Stimulated activated memory B cell treated with anti-CD40 and anti-IgM and Interleukin-4, amounts not matched to agents 10 μg/mL and 1 μg/mL and 100 μg/mL, for 72 hours (primary cell): ENCODE results near the gene MNAT1.

Source experiments
- ATAC-seq: fragments of 150-1000 bp; cut with Tn5 transposase; 2 replicates; pipeline ENCODE4 v1.10.0; 2021
- H3K27ac Mint-ChIP-seq: one replicate; pipeline ENCODE4 v1.8.0; 2022; ENCODE audit warnings: mild to moderate bottlenecking, mixed read lengths
- H3K27me3 Mint-ChIP-seq: one replicate; pipeline ENCODE4 v1.8.0; 2022; ENCODE audit warnings: mixed read lengths
- H3K36me3 Mint-ChIP-seq: one replicate; pipeline ENCODE4 v1.8.0; 2022; ENCODE audit warnings: mixed read lengths
- H3K4me1 Mint-ChIP-seq: one replicate; pipeline ENCODE4 v1.8.0; 2022; ENCODE audit warnings: mixed read lengths
- H3K4me3 Mint-ChIP-seq: one replicate; pipeline ENCODE4 v1.8.0; 2022; ENCODE audit warnings: mild to moderate bottlenecking, moderate library complexity, mixed read lengths
- H3K9me3 Mint-ChIP-seq: one replicate; pipeline ENCODE4 v1.8.0; 2022; ENCODE audit warnings: mixed read lengths

MNAT1 gene

DNA sequence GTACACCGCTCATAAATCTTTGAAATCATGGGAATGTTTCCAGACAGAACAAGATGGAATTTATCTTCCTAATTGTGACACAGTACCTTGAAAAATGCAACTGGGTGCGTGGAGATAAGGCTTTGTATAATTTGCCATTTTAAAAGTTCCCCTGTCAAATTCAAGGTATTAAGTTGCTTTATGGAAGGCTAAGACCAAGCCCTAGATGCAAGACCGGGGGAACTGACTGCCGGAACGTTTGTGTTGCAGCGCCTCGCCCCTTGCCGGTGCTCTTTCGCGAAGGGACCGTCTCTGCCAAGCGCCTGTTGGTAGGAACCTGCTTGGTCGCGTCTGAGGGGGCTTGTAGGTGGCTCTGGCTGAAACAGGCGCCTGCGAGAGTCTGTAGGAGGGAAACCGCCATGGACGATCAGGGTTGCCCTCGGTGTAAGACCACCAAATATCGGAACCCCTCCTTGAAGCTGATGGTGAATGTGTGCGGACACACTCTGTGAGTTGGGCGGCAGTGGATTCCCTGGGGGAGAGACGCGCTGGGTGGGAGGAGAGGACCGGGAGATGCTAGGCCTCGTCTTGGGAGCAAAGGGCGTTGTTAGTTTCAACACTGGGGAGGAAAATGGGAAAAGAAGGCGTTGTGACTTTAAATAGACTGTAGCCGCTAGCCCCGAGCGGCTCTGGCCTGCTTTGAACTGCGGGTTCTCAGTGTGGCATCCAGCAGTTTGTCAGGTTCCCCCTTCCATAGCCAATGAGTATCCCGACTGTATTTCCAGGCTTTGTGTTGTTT is at the start of gene MNAT1:
TSS of gene MNAT1 (plus strand) at position 297 of the 778 bp plus-strand sequence. CDS start at position 399, 102 bp downstream.
- Mint-ChIP-seq H3K27ac (peak within 1 kb of the TSS; percentile 96), H3K4me1 (peaks cover 30% of the 10 kb centered on the region), H3K9me3 (peaks cover 3% of the 10 kb centered on the region), H3K27me3 (no peaks in the 10 kb centered on the region), H3K36me3 (no peaks in the 10 kb centered on the region), H3K4me3 (peak within 1 kb of the TSS; percentile 94)
- ATAC-seq, result peak; percentile 92

DNA sequence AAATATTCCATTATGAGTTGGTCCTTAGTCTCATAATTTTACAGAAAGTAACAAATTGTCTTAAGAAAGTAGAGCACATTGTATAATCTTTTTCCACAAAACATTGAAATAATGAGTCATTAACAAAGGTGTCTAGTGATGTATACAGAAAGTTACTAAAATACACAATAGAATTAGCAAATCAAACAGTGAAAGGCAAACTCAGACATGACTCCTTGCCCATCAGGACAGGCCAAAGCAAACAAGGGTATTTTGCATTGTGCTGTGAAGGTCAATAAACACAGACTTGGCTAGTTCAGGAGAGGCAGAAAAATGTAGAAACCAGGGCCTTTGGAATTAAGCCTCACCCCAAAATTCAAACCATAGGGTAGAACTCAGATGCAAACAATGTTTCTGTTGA is 47.7 kb upstream of the MNAT1 start:
- no peaks in the 10 kb centered on the region for H3K36me3 Mint-ChIP-seq
- no peak overlapping the region for H3K4me3 Mint-ChIP-seq

DNA sequence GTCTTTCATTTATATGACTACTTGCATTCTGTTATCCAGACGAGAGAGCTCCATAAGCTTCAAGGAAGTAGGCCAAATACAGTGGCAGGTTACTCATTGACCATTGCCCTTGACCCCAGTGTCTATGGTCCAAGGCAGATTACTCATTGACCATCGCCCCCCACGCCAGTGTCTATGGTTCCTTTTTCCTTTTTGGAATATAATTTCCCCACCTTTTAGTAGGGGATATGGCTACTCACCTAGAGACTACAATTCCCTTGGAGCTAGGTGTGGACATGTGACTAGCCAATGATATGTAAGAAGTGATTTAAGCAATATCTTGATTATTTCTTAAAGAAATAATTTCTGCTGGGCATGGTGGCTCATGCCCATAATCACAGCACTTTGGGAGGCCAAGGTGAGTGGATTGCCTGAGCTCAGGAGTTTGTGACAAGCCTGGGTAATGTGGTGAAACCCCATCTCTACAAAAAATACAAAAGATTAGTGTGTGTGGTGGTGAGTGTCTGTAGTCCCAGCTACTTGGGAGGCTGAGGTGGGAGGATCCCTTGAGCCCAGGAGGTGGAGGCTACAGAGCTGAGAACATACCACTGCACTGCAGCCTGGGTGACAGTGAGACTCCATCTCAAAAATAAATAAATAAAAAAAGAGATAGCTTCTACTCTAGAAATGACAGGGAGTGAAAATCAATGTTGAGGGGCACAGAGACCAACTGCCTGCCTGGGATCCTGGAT is 43.0 kb upstream of the MNAT1 start:
- Mint-ChIP-seq H3K27ac (no peak overlapping the region), H3K36me3 (no peaks in the 10 kb centered on the region), H3K9me3 (peaks cover 3% of the 10 kb centered on the region), H3K27me3 (peaks cover 31% of the 10 kb centered on the region), H3K4me3 (no peak overlapping the region), H3K4me1 (no peaks in the 10 kb centered on the region)
- ATAC-seq, result no peak

More for the DNA sequence above, 47.7 kb upstream of the MNAT1 start:
- H3K27ac Mint-ChIP-seq, result no peak overlapping the region
- H3K27me3 Mint-ChIP-seq, result peaks cover 7% of the 10 kb centered on the region
- H3K9me3 Mint-ChIP-seq, result no peaks in the 10 kb centered on the region
- H3K4me1 Mint-ChIP-seq, result no peaks in the 10 kb centered on the region
- no peak for ATAC-seq

DNA sequence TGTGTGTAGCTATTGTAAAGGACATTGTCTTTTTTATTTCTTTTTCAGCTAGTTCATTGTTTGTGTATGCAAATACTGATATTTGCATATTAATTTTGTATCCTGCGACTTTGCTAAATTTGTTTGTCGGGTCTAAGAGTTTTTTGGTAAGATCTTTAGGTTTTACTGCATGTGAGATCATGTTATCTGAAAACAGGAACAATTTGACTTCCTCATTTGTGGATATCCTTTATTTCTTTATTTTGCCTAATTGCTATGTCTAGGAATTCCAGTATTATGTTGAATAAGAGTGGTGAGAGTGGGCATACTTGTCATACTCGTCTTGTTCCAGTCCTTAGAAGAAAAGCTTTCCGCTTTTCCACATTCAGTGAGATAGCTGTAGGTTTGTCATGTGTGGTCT is 39.2 kb upstream of the MNAT1 start:
- ATAC-seq, result no peak
- H3K4me3 Mint-ChIP-seq, result no peak overlapping the region
- H3K4me1 Mint-ChIP-seq, result no peaks in the 10 kb centered on the region
- H3K36me3 Mint-ChIP-seq, result no peaks in the 10 kb centered on the region
- H3K9me3 Mint-ChIP-seq, result peaks cover 9% of the 10 kb centered on the region
- no peak overlapping the region for H3K27ac Mint-ChIP-seq
- H3K27me3 Mint-ChIP-seq, result peaks cover 36% of the 10 kb centered on the region

DNA sequence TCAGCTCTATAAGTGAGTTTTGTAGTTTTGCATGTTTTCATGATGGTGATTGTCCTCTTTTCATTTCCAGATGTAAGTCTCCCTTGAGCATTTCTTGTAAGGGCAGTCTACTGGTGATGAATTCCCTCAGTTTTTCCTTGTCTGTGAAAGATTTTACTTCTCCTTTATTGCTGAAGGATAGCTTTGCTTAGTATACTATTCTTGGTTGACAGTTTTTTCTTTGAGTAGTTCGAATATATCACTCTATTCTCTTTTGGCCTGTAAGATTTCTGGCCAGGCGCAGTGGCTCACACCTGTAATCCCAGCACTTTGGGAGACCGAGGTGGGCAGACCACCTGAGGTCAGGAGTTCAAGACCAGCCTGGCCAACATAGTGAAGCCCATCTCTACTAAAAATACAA is 34.0 kb upstream of the MNAT1 start:
- no peaks in the 10 kb centered on the region for H3K4me1 Mint-ChIP-seq
- no peak overlapping the region for H3K27ac Mint-ChIP-seq
- H3K27me3 Mint-ChIP-seq, result peaks cover 18% of the 10 kb centered on the region
- peaks cover 17% of the 10 kb centered on the region for H3K9me3 Mint-ChIP-seq
- ATAC-seq, result no peak
- H3K4me3 Mint-ChIP-seq, result no peak overlapping the region
- peaks cover 8% of the 10 kb centered on the region for H3K36me3 Mint-ChIP-seq

DNA sequence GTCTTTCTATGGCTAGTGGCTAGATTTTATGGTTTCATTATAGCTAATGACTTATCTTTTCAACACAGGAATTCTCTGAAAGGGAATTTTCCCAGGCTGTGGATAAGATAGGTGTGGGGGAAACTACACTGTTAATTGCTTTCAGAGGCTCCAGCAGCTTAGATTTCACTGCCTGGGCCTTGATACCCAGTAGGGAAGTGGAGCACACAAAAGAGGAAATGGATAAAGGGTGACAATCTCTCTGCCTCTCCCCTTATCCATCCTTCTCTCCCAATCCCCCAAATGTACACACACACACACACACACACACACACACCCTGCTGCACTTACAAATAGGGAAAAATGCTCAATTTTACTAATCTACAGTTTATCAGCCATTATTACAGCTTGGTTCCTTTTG is 29.5 kb upstream of the MNAT1 start:
- H3K9me3 Mint-ChIP-seq, result peaks cover 12% of the 10 kb centered on the region
- H3K27ac Mint-ChIP-seq, result no peak overlapping the region
- H3K27me3 Mint-ChIP-seq, result no peaks in the 10 kb centered on the region
- no peak for ATAC-seq
- H3K4me3 Mint-ChIP-seq, result no peak overlapping the region
- H3K4me1 Mint-ChIP-seq, result no peaks in the 10 kb centered on the region
- peaks cover 8% of the 10 kb centered on the region for H3K36me3 Mint-ChIP-seq

DNA sequence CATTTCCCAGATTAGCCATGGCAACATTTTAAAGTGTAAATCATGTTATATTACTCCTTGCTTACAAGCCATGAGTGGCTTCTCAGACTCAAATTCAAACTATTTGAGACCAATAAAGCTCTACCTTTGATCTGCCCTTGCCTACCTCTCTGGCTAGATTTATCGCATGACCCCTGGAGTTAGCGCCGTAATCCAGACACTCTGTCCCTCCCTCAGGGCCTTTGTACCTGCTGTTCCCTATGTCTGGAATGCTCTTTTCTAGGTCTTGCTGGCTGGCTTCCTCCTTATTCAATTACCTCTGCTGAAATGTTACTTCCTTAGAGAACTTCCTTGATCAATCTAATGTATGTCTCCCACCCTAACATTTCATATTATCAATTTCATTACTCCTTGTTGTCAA is 26.7 kb upstream of the MNAT1 start:
- Mint-ChIP-seq H3K27me3 (no peaks in the 10 kb centered on the region), H3K4me3 (no peak overlapping the region), H3K27ac (no peak overlapping the region), H3K9me3 (no peaks in the 10 kb centered on the region), H3K36me3 (no peaks in the 10 kb centered on the region), H3K4me1 (no peaks in the 10 kb centered on the region)
- no peak for ATAC-seq

DNA sequence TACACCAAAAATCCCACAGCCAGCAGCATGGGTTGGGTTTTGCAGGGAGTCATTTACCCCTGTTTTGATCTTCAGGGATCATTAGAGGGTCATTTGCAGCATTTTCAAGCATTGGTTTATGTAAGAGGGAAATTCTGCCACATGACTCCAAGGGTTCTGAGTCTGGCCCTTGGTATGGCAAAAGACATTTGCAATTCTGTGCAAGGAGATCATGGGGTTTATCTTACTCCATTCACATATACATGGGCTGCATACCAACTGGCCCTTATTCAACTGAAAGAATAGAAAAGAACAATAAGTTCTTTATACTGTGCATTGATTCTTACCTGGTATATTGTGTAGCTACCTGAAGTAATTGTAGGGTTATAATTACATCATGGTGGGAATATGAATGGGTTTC is 24.1 kb upstream of the MNAT1 start:
- no peak overlapping the region for H3K4me3 Mint-ChIP-seq
- H3K4me1 Mint-ChIP-seq, result no peaks in the 10 kb centered on the region
- no peak for ATAC-seq
- no peaks in the 10 kb centered on the region for H3K9me3 Mint-ChIP-seq
- no peaks in the 10 kb centered on the region for H3K36me3 Mint-ChIP-seq
- H3K27ac Mint-ChIP-seq, result no peak overlapping the region
- no peaks in the 10 kb centered on the region for H3K27me3 Mint-ChIP-seq

DNA sequence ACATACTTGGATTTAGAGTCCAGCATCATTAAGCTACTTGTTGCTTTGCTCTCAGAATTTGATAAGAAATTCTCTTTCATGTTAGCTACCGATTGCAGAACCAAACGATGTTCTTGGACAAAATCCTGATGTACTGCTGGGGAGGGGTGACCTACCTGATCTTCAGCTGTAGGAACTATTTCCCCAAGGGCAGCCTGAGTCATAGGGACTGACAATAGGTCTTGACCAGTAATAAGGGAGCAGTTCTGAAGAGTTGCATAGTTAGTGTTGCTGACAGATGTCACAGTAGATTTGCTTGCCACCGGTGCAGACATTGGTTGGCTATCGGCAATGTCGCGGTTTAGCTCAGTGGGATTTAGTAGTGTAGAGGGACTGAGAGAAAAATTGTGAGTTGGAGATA is 21.0 kb upstream of the MNAT1 start:
- no peaks in the 10 kb centered on the region for H3K9me3 Mint-ChIP-seq
- H3K27ac Mint-ChIP-seq, result no peak overlapping the region
- H3K27me3 Mint-ChIP-seq, result peaks cover 5% of the 10 kb centered on the region
- H3K4me1 Mint-ChIP-seq, result no peaks in the 10 kb centered on the region
- H3K4me3 Mint-ChIP-seq, result no peak overlapping the region
- ATAC-seq, result no peak
- H3K36me3 Mint-ChIP-seq, result no peaks in the 10 kb centered on the region

DNA sequence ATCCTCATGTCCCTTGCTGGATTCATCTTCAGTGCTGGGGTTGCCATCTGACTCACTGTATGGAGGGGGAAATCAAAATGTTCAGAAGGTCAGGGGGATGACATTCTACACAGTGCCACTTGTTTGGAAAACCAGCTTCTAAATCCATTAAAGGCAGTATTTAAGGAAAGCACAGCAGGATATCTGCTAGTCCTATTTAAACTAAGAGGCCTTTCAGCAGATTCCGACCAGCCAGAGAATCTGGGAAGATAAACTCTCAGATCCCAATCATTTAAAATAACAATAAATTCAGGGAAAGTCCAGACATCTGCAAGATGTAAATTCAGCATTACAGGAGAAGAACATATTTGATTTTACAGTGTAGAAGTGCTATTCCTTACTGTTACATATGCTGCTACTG is 14.2 kb upstream of the MNAT1 start:
- peaks cover 59% of the 10 kb centered on the region for H3K27me3 Mint-ChIP-seq
- no peak overlapping the region for H3K27ac Mint-ChIP-seq
- peaks cover 15% of the 10 kb centered on the region for H3K4me1 Mint-ChIP-seq
- no peaks in the 10 kb centered on the region for H3K36me3 Mint-ChIP-seq
- no peak for ATAC-seq
- H3K4me3 Mint-ChIP-seq, result no peak overlapping the region
- H3K9me3 Mint-ChIP-seq, result no peaks in the 10 kb centered on the region

DNA sequence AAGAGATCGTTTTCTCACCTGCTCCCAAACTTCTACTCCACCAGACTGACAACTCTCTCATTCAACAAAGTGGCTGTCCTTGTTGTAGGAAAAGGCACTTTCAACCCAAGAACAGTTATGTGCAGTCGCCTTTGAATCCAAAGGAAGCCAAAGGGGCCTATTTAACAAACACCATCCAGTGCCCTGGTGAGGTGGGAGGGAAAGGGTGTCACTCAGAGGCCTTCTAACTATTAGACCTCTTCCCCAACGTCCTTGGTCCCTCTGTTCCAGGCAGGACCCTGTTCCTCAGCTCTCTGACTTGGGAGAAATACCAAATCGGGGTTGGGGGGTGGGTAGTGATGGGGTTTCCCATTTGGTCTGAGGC is 13.6 kb upstream of the MNAT1 start:
- Mint-ChIP-seq H3K4me3 (peak overlapping the region; percentile 68), H3K27me3 (peaks cover 62% of the 10 kb centered on the region), H3K27ac (no peak overlapping the region), H3K36me3 (no peaks in the 10 kb centered on the region), H3K4me1 (peaks cover 15% of the 10 kb centered on the region), H3K9me3 (no peaks in the 10 kb centered on the region)
- ATAC-seq, result no peak

DNA sequence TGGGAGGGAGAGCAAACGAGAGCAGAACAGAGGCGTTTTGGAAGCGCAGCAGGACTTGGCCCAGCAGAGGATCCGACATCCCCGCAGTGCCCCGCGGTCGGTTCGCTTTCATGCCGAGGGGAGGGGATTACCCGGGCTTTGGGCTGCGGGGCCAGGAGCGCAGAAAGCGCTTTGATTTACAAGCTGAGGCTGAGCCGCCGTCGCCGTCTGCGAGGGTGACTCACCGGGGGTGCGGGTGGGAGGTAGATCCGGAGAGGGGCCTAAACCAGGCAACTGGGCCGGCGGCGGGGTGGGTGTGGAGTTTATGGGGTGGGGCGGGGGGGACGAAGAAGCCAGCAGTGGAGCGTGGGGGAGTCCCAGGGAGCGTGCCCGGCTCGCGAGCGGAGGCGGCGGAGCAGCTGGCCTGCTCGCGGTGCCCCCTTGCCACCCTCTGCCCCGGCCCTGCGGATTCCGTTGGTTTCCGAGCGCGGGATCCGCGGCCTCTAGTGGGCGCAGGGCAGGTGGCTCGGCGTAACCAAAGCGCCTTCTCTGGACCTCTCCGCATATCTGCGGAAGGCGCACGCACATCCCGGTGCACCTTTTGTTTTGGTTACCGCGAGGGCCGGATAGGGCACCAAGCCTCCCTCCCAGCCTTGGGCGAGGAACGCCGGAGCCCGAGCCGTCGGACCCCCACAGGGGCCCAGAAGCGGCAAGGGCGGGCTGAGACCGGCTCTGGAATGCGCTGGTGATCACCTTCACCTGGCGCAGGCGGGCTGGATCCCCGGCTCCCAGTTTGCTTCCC is 13.0 kb upstream of the MNAT1 start:
- Mint-ChIP-seq H3K27ac (no peak overlapping the region), H3K9me3 (no peaks in the 10 kb centered on the region), H3K4me3 (peak overlapping the region; percentile 83), H3K36me3 (no peaks in the 10 kb centered on the region), H3K27me3 (peaks cover 62% of the 10 kb centered on the region), H3K4me1 (peaks cover 15% of the 10 kb centered on the region)
- ATAC-seq, result peak; percentile 63

DNA sequence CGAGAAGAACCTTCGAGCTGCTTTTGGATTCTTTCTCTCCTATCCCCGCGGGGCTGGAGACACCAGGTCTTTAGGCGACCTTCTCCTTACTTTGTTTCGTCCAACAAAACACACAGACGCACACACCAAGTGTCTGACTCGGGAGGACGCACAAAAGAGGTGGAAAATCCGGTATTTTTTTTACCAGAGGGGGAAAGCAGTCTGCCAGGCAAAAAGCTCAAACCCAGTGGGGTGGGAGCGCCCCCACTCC is 12.5 kb upstream of the MNAT1 start:
- ATAC-seq, result no peak
- H3K36me3 Mint-ChIP-seq, result no peaks in the 10 kb centered on the region
- peaks cover 15% of the 10 kb centered on the region for H3K4me1 Mint-ChIP-seq
- H3K27ac Mint-ChIP-seq, result no peak overlapping the region
- H3K27me3 Mint-ChIP-seq, result peaks cover 68% of the 10 kb centered on the region
- H3K9me3 Mint-ChIP-seq, result no peaks in the 10 kb centered on the region
- peak overlapping the region; percentile 83 for H3K4me3 Mint-ChIP-seq

DNA sequence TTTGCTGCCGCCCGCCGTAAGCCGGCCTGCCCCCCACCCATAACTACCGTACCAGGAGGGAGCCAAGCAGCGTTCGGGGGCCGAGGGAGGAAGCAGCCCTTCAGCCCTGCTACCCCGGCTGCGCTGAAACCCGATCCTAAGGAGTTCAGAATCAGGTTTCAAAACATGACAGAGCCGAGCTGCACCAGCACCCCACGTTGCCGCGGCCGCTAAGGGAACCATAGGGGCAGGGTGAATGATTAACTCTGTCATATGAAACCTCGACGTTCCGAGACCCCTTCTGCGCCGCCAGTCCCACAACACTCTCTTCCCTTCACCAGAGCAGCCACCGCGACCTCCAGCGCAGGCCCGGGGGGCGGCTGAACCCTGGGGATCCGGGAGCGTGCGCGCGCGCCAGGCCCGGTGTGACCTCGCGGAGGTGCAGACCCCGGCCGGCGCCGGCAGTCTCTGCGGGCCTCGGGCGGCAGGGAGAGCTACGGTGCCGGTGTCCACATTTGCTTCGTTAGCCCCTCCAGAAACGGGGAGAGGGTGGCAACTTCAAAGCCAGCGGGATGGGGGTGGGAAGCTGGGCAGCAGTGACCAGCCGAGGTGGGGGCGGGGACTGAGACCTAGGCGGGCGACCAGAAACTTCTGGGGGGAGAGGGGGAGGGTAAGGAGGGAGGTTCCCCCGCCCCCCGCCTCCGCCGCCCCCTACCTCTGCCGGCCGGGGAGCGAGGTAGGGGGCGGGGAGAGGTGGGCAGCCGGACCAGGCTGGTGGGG is 12.0 kb upstream of the MNAT1 start:
- Mint-ChIP-seq H3K36me3 (no peaks in the 10 kb centered on the region), H3K4me1 (peaks cover 15% of the 10 kb centered on the region), H3K27me3 (peaks cover 73% of the 10 kb centered on the region), H3K4me3 (peak overlapping the region; percentile 83), H3K27ac (peak overlapping the region; percentile 42), H3K9me3 (no peaks in the 10 kb centered on the region)
- no peak for ATAC-seq
